Common myeloid progenitor, CD34-positive (primary cell): Measurements from ENCODE around the gene FAM210A.

Experiments used
- CTCF ChIA-PET: fragments of 350-600 bp; sonication (Branson Sonifier 250); formaldehyde crosslinking; loops from one replicate; lab custom pipeline; 2021; ENCODE audit warnings: antibody characterized with exemption; lab: Charles Lee
- POLR2A ChIA-PET: fragments of 350-600 bp; sonication (Branson Sonifier 250); formaldehyde crosslinking; loops from one replicate; lab custom pipeline; 2021; ENCODE audit warnings: antibody characterized with exemption; lab: Charles Lee
- DNase-seq, 3 donors: peaks; one replicate each; pipeline versions ENCODE4 v3.0.0 to v3.0.0-alpha.2; 2013
- H3K27ac ChIP-seq, 2 experiments: 1 replicate in 1 of 2; 2 replicates in 1 of 2; pipeline ENCODE4 v1.7.0; 2013; ENCODE audit warnings: inconsistent platforms in 2 of 2, low read length in 2 of 2, mild to moderate bottlenecking in 2 of 2, low read depth in 1 of 2, moderate library complexity in 1 of 2; ENCODE audit not compliant: severe bottlenecking in 2 of 2, insufficient read depth in 1 of 2, poor library complexity in 1 of 2
- H3K27me3 ChIP-seq, 5 experiments: replicated peaks in 2 of 5; 1 replicate in 3 of 5; 2 replicates in 2 of 5; pipeline versions ENCODE4 v1.6.1 to v1.7.0; 2013; ENCODE audit warnings: low read length in 4 of 5, mild to moderate bottlenecking in 2 of 5, moderate library complexity in 2 of 5, inconsistent platforms in 1 of 5; ENCODE audit not compliant: insufficient read depth in 5 of 5, control insufficient read depth in 4 of 5
- H3K36me3 ChIP-seq, 4 experiments: 1 replicate in 2 of 4; 2 replicates in 2 of 4; pipeline versions ENCODE4 v1.6.1 to v1.7.0; 2013; ENCODE audit warnings: low read length in 3 of 4, control low read depth in 1 of 4, mild to moderate bottlenecking in 1 of 4; ENCODE audit not compliant: control insufficient read depth in 4 of 4, insufficient read depth in 4 of 4
- H3K4me1 ChIP-seq, 4 experiments: 1 replicate in 3 of 4; 2 replicates in 1 of 4; pipeline versions ENCODE4 v1.6.1 to v1.7.1; 2013; ENCODE audit warnings: low read length in 3 of 4, mild to moderate bottlenecking in 3 of 4, control low read depth in 1 of 4, inconsistent platforms in 1 of 4, moderate library complexity in 1 of 4; ENCODE audit not compliant: control insufficient read depth in 4 of 4, insufficient read depth in 4 of 4; ENCODE audit errors: control extremely low read depth in 1 of 4
- H3K4me3 ChIP-seq, 7 experiments: 1 replicate in 4 of 7; 2 replicates in 3 of 7; pipeline versions ENCODE4 v1.5.1 to v1.7.0; 2013; ENCODE audit warnings: mild to moderate bottlenecking in 7 of 7, low read length in 6 of 7, moderate library complexity in 6 of 7, inconsistent platforms in 2 of 7, low read depth in 2 of 7, control low read depth in 1 of 7; ENCODE audit not compliant: insufficient read depth in 4 of 7, control insufficient read depth in 1 of 7; ENCODE audit errors: extremely low read depth in 1 of 7
- H3K9me3 ChIP-seq, 5 experiments: 1 replicate in 4 of 5; 2 replicates in 1 of 5; pipeline versions ENCODE4 v1.6.1 to v1.7.1; 2013; ENCODE audit warnings: low read length in 4 of 5, mild to moderate bottlenecking in 2 of 5, inconsistent platforms in 1 of 5, low read depth in 1 of 5, moderate library complexity in 1 of 5; ENCODE audit not compliant: control insufficient read depth in 4 of 5, insufficient read depth in 2 of 5; ENCODE audit errors: control extremely low read depth in 1 of 5
- WGBS: methylation state at CpG from one replicate; pipeline ENCODE4 v1.1.5; 2013; ENCODE audit not compliant: insufficient coverage; 5-methylcytosine and 5-hydroxymethylcytosine counted together

Gene FAM210A

DNA sequence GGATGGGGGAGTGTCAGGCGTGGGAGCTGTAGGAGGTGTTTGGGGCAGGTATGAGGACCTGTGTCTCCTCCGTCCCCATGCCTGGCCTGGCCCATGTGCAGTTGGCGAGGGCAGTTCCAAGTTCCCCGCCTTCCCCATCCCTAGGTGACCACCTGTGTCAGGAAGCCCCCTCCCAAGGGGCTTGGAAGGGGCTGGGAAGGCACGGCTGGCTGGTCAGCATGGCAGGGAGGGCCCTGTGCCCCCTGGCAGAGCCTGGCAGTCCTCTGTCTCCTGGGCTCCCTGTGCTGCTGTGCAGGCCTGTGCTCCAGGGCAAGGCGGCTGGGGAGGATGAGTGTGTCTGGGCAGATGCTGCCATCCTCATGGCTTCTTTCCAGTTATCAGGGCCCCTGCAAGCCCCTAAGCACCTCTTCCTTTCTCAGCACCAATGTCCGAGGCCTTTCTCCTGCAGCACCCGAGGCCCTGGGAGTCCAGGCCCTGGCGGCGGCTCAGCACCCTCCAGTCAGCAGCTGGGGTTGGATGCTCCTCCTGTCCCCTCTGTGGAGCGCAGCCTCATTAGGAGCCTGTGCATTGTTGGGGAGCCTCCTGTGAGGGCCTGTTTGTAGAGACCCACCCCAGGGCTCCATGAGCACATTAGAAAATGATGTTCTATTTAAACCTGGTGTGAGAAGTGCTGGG lies 101.7 kb downstream of the FAM210A start:
- no peak for DNase-seq
- H3K9me3 ChIP-seq, result no peaks in the 10 kb centered on the region
- H3K27ac ChIP-seq, result no peak overlapping the region
- POLR2A ChIA-PET, result no interaction called here
- H3K4me1 ChIP-seq, result peaks cover 9 to 18% (median 11%) of the 10 kb centered on the region in 4 experiments
- CTCF ChIA-PET, result interaction anchor here (1.1 to 10.0 kb wide), 2 partner anchors 12 to 65 kb away, joined by 3 to 191 read pairs; no protein-coding TSS in a partner anchor
- no peaks in the 10 kb centered on the region for H3K27me3 ChIP-seq
- no peak overlapping the region for H3K4me3 ChIP-seq
- 78% methylated on average over 6 of the region's 11 CpGs for WGBS
- peaks cover 0 to 19% (median 9%) of the 10 kb centered on the region in 4 experiments for H3K36me3 ChIP-seq

DNA sequence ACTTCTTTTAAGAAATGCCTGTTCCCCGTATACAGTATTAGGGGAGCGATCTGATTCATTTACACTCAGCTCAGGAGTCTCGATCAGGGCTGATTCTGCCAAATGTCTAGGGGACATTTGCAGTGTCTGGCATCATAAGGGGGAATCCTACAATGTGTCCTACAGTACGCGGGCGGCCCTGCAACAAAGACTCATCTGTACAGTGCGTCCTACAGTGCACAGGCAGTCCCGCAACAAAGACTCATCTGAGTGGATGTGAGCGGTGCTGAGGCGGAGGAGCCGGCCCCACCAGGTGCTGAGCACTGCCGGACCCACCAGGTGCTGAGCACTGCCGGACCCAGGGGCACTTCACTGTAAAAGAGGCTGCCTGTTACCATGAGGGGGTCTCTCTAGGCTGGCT lies 102.5 kb downstream of the FAM210A start:
- Histone ChIP-seq H3K27me3 (no peaks in the 10 kb centered on the region), H3K27ac (no peak overlapping the region), H3K36me3 (peaks cover 0 to 19% (median 9%) of the 10 kb centered on the region in 4 experiments), H3K4me1 (peaks cover under 1 to 18% (median 11%) of the 10 kb centered on the region in 4 experiments), H3K4me3 (no peak overlapping the region), H3K9me3 (no peaks in the 10 kb centered on the region)
- WGBS, result 97% methylated on average over 13 of the region's 13 CpGs
- ChIA-PET POLR2A (interaction anchor here (0.6 kb wide), 1 partner anchor 54 kb away, joined by 3 read pairs; no protein-coding TSS in a partner anchor), CTCF (interaction anchor here (1.0 to 1.9 kb wide), 4 partner anchors 10 to 66 kb away, joined by 4 to 8 read pairs (median 4); no protein-coding TSS in a partner anchor)
- no peak for DNase-seq

DNA sequence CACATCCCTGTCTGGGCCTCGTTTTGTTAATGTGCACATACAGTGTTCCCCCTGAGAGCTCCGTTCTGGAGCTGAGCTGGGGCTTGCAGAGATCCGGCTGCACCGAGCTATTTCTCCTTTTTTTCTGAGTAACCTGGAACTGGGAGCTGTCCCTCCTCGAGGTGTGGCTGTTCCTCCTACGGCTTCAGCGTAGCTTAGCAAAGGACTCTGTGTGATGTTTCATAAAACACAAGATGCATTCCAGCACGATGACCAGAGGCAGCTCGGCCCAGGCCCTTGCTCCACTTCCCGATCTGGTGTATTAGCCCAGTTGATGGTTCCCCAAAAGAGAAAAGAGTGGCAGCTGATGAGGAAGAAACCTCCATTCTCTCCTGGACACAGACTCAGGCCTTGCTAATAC lies 103.0 kb downstream of the FAM210A start:
- H3K27ac ChIP-seq, result no peak overlapping the region
- no peak overlapping the region for H3K4me3 ChIP-seq
- ChIA-PET POLR2A (interaction anchor here (0.6 kb wide), 1 partner anchor 53 kb away, joined by 3 read pairs; no protein-coding TSS in a partner anchor), CTCF (interaction anchor here (1.0 to 1.9 kb wide), 4 partner anchors 10 to 66 kb away, joined by 4 to 8 read pairs (median 4); no protein-coding TSS in a partner anchor)
- 87% methylated on average over 10 of the region's 10 CpGs for WGBS
- H3K36me3 ChIP-seq, result peaks cover 0 to 19% (median 9%) of the 10 kb centered on the region in 4 experiments
- H3K4me1 ChIP-seq, result peaks cover 0 to 19% (median 12%) of the 10 kb centered on the region in 4 experiments
- DNase-seq, result no peak
- H3K27me3 ChIP-seq, result no peaks in the 10 kb centered on the region
- no peaks in the 10 kb centered on the region for H3K9me3 ChIP-seq

DNA sequence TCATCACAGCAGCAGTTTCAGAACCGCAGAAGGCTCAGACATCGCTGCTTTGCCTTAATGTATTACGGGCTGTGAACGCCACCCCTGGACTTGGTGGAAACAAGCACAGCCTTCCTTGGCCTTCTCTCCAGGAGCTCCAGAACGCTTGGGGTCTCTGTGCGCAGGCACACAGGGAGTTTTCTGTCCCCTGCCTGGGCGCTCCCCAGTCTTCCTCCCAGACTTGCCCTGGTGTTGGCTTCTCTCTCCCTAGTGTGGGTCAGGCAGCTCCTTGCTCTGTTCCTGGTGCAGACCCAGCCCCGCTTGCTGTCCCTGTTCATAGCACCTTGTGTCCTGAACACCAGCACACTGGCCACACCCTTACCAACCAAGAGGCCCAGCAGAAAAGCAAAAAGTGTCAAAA lies 103.6 kb downstream of the FAM210A start:
- no peak for DNase-seq
- Histone ChIP-seq H3K27ac (no peak overlapping the region), H3K36me3 (peaks cover 0 to 19% (median 9%) of the 10 kb centered on the region in 4 experiments), H3K27me3 (no peaks in the 10 kb centered on the region), H3K9me3 (no peaks in the 10 kb centered on the region), H3K4me3 (no peak overlapping the region), H3K4me1 (peaks cover 0 to 18% (median 9%) of the 10 kb centered on the region in 4 experiments)
- CTCF ChIA-PET, result interaction anchor here (1.2 to 2.5 kb wide), 4 partner anchors 9 to 65 kb away, joined by 4 to 13 read pairs (median 6); no protein-coding TSS in a partner anchor
- 94% methylated on average over 8 of the region's 8 CpGs for WGBS
- POLR2A ChIA-PET, result no interaction called here

DNA sequence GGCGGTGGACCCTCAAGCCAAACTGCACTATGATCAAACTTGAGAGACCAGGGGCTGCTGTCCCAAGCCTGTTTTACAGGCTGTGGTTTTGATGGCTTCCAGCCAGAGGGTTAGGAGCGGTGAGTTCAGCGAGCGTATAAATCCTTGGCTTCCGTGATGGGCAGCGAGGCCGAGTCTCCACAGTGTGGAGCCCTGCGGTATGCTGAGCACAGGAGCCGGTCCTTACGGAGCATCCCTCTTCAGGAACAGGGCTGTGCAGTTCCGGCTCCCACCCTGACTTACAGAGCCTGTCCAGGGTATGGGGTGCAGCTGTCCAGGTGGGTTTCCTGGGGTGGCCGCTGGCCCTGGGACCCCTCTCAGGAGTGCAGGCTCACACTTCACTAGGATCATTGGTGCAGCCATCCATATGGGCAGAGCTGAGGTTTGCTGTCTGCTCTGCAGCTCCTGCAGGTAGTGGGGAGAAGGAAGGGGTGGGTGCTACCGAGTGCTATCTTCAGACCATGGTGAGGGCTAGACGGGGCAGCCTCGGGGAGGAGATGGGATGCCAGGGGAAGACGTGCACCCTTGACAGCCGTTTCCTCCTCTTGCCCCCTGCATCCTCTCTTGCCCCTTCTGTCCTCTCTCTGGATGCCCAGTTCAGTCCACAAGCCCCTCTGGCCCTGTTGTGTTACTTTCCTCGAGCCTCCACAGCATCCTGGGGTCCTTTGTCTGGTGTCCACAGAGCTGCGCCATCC lies 104.3 kb downstream of the FAM210A start:
- Histone ChIP-seq H3K4me1 (peaks cover 4 to 17% (median 5%) of the 10 kb centered on the region in 4 experiments), H3K9me3 (no peaks in the 10 kb centered on the region), H3K27ac (no peak overlapping the region), H3K27me3 (no peaks in the 10 kb centered on the region), H3K4me3 (no peak overlapping the region), H3K36me3 (peaks cover 0 to 19% (median 9%) of the 10 kb centered on the region in 4 experiments)
- ChIA-PET POLR2A (no interaction called here), CTCF (interaction anchor here (1.0 to 2.5 kb wide), 6 partner anchors 9 to 73 kb away, joined by 3 to 13 read pairs (median 4); no protein-coding TSS in a partner anchor)
- no peak for DNase-seq
- WGBS, result 98% methylated on average over 15 of the region's 19 CpGs

DNA sequence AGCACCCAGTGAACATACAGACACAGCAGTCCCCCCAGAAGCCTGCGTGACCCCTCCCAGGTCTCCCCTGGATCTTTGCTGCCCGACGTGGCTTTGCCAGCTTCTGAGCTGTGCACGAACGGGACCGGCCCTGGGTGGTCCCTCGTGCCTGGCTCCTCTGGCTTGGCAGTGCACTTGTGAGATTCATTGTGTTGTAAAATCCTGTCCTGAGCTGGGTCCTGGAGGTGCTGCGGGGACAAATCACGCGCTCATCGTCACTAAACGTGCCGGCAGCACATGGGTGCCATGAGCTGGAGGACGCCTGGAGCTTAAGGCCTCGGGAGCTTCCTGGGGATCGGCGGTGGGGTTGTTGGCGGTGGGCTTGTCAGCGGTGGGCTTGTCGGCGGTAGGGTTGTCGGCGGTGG lies 104.9 kb downstream of the FAM210A start:
- DNase-seq, result no peak
- no peak overlapping the region for H3K4me3 ChIP-seq
- H3K27ac ChIP-seq, result no peak overlapping the region
- CTCF ChIA-PET, result interaction anchor here (1.0 to 2.5 kb wide), 4 partner anchors 9 to 72 kb away, joined by 3 to 13 read pairs (median 4); no protein-coding TSS in a partner anchor
- peaks cover 0 to 19% (median 9%) of the 10 kb centered on the region in 4 experiments for H3K36me3 ChIP-seq
- POLR2A ChIA-PET, result no interaction called here
- no peaks in the 10 kb centered on the region for H3K9me3 ChIP-seq
- H3K4me1 ChIP-seq, result peaks cover 6 to 22% (median 8%) of the 10 kb centered on the region in 4 experiments
- 98% methylated on average over 21 of the region's 23 CpGs for WGBS
- no peaks in the 10 kb centered on the region for H3K27me3 ChIP-seq
